GM21381 (cell line): ENCODE measurements around the gene PARN.
"Not testable (repeated sequence)": the region's sequence is repeated elsewhere in the genome, so short reads cannot be mapped to it uniquely, and the experiment has no call there.

ENCODE experiments used
- ATAC-seq: cut with Tn5 transposase; IDR thresholded peaks from one replicate; pipeline ENCODE4 v1.9.1; 2021; ENCODE audit warnings: mild to moderate bottlenecking, moderate library complexity; ENCODE audit not compliant: unreplicated experiment

Gene PARN

DNA sequence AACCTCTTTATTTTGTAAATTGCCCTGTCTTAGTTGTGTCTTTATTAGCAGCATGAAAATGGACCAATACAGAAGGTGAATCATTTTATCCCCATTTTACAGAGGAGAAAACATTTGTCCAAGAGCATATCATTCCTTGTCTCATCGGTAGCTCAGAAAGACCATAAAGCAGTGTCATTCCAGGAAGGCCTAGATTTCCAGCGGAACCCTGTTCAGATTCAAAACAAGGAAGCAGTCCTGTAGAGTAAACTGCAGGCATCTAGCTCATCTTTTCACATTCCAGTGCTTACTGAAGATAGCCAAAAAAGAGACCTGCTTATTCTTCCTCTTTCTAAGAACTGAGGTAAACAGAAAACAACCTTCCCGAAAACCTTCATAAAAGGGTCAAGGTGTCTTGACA, 54.0 kb downstream of the PARN start:
- no peak for ATAC-seq

DNA sequence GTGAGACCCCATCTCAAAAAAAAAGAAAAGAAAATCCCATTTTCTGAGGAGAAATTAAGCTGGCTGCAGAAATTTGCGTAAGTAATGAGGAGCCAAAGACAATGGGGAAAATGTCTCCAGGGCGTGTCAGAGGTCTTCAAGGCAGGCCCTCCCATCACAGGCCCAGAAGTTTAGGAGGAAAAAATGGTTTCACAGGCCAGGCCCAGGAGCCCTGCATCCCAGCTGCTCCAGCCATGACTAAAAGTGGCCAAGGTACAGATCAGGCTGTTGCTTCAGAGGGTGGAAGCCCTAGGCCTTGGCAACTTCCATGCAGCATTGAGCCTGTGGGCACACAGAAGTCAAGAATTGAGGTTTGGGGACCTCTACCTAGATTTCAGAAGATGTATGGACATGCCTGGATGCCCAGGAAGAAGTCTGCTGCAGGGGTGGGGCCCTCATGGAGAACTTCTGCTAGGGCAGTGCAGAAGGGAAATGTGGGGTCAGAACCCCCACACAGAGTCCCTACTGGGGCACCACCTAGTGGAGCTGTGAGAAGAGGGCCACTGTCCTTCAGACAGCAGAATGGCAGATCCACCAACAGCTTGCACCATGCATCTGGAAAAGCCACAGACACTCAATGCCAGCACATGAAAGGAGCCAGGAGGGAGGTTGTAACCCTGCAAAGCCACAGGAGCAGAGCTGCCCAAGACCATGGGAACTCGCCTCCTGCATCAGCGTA, 55.2 kb downstream of the PARN start:
- ATAC-seq = not testable (repeated sequence)

DNA sequence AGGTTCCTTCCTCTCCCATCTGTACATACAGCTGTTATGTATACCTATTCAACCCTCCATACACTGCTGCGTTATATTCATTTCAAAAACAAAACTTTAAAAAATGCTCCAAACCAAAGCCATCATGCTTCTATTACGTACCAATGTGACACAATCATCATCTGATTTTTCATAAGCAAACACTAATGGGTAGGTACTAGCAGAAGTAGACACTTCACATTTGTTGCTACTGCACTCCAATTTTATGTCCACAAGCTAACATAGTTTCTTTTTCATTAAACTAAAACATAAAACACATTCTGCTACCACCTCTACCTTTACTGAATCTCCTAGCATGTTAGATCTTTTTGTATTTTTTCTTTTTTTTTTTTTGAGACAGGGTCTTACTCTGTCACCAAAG, 57.5 kb downstream of the PARN start:
- ATAC-seq = no peak

DNA sequence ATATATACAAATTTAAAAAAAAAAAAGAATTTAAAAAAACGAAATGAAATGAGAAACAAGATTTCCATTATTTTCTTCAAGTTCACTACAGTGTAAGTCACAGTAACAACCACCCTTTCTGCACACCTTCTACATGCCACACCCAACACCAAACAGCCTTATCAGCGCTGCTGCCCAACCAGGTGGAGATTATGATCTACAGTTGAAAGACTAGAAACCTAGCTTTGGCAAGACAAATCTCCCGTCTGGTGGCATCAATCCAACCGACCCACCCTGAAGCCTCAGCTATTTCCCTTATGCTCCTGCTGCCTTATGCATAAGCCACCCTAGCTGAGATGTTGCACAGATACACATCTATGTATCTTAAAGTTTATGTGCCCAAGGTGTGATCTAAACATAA, 60.8 kb downstream of the PARN start:
- no peak for ATAC-seq

DNA sequence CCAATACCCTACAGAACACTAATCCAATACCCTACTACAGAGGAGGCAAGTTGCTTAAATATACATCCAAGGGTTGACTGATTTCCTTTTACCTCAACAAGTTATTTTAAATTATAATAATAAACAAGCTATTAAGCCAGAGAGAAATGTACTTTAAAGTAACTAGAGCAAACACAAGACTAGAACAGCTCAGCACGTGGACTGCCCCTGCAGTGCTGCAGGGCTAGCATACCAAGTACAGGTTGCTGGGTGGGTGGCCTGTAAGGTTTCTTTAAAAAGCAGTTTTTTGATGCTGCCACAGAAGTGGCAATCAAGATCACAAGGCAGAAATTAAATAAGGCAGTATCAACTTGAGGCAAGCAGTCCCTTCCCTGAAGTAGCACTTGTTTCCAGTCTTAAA, 63.5 kb downstream of the PARN start:
- ATAC-seq = no peak

DNA sequence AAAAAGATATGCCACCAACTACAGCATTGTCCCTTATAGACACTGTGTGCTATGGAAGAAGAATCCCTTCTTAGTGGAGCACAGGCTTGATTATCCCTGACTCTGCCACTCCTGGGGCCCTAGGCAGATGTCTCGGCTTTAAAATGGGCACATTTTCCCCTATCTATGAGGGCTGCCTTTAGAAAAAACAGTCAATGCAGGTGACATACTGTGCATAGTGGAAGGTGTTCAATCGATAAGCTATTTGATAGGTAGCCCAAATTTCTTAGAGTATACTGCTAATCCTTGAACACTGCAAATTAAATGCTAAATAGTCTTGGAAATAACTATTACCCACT, 64.4 kb downstream of the PARN start:
- no peak for ATAC-seq

DNA sequence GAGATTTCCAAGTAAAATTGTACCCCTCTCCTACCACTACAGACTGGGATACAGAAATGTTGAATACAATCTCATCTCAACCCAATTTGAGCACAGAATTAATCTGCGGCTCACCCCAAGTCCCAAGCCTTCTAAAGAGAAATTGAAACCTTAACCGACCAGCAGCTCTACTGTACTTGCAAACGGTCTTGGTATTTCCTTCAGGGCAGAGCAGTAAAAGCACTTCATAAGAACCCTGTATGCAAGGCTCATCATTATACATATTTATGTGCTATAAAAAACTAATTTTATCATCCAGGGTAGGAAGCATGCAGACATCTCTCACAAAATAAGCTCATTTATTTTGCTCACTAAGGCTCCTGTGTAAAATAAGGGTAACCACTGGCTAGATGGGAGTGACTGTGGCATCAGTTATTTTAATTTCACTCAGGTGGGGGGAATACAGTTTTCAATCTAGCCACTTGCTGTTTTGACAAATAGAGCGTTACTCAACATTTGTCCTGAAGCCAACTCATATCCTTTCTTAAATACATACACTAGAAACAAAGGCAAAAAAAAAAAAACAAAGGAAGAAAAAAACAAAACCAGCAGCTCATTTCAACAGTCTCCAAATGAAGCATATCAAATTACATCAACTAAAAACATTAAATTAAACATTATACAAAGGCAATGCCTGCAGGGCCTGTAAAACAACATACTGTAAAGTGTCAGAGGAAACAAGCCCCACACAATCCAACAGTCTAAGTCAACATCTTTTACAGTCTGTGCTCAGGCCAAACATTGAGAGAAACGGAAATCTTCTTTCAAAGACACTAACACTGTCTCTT, 65.0 kb downstream of the PARN start:
- ATAC-seq = no peak

DNA sequence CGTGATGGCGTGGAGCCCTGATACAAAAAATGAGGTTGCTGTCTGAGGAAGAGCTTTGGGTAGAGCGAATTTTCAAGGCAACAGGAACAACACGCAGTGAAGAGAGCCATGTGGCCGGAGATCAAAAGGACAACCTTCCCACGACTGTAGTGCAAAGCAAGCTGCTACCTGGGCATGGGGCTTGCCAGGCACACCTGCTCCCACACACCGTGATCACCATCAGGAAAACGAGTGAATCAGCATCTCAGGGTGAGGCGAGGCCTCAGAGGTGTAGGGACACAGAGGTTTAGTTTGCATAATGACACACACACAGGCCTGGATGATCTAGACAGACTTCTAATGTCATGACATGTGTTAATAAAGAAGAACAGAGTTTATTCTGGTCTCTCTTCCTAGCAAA, 65.7 kb downstream of the PARN start:
- ATAC-seq = no peak

DNA sequence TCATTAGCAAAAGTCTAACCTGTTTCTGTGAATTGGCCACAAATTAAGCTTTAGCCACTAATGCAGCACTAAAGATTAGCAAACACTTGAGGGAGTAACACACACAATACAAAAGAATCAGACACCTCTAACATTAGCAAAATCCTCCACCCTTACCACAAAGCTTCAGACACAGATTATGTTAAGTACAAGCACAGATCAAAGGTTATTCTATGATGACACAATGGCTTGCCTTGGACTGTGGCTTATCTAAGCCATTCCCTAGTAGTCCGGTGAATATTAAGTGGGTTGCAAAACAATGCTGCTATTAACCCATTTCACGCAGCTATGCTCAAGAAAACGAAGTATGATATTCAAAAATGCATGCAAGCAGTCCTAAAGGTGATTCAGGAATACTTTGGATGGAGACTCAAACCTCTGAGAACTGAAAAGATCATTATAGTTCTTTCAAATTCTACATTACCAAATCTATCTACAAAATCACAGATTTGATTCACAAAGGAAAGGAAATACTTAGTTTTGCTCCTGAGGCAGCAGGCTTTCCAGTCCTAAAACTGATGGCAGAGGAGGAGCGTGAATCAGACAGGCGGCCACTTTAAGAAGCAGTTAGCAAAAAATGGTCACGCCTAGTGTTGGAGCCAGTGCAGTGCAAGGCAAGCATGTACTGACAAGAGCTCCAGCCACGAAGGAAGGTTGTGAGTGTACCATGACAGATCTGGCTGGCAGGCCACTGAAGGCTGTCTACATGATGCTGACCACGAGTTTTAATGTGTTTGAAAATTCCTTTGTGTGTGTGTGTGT, 67.2 kb downstream of the PARN start:
- ATAC-seq = no peak

DNA sequence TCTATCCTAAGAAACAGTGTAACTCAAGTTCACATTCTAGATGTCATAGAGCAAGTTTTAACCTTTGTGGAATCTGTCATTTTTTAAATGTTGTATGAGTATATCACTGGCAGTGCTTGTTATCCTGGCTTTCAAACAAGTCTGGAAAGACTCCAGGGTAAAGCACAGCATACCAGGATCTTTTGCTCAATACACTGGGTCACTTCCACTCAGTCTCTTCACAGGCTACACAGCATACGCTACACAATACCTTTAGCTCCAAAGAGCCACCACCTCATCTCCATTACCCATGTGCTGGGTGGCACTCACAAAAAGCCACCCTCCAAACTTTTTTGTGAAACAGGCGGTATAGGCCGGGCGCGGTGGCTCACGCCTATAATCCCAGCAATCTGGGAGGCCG, 69.5 kb downstream of the PARN start:
- ATAC-seq = no peak

DNA sequence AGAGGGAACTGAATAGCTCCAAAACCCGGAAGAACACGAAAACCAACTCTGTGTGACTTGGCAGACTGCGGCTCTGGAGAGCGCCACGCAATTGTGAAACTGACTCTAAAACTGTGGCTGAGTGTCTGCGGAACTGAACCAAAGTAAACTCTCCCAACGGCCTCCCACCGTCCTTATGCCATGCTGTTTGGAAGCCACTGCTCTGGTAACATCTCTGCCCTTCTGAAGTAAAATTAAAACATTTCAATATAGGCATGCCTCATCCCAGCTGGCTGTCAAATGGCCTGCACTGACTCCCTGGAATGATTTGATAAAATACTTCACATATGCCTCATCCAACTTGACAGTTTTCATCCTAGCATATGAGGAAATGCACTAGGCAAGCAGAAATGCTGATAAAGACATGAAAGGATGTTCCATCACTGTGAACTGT, 70.2 kb downstream of the PARN start:
- ATAC-seq = no peak

DNA sequence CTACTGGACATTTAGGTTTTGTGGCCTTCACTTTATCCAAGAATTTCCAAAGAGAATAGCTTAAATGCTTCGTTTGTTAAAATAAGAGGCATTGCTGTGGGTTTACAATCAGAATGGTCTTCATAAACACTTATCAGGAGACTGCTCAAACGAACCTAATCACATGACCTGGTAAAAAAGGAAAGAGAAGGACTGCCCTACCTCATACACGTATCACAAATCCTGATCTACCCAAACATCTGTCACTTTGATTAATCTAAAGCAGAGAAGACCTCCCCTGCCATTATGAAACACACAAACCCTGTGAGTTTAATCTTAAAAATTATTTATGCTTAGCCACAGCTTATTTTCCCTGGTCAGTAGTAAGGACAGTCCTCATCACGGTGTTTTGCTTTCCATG, 76.6 kb downstream of the PARN start:
- no peak for ATAC-seq

DNA sequence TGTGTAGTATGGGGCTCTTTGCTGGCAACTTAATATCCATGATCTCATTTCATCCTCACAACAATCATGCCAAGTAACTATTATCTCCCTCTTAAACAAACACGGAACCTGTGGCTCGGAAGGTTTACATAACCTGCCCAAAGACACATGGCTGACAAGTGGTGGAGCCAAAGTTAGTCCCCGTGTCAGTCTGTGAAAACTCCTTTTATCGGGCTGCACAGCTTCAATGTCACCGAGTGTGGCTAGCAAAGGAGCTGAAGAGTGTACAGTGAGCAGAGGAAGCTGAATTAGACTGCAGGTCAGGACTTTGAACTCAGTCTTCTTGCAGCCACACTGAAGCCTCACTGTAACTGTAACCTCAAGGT, 80.3 kb downstream of the PARN start:
- ATAC-seq = no peak

DNA sequence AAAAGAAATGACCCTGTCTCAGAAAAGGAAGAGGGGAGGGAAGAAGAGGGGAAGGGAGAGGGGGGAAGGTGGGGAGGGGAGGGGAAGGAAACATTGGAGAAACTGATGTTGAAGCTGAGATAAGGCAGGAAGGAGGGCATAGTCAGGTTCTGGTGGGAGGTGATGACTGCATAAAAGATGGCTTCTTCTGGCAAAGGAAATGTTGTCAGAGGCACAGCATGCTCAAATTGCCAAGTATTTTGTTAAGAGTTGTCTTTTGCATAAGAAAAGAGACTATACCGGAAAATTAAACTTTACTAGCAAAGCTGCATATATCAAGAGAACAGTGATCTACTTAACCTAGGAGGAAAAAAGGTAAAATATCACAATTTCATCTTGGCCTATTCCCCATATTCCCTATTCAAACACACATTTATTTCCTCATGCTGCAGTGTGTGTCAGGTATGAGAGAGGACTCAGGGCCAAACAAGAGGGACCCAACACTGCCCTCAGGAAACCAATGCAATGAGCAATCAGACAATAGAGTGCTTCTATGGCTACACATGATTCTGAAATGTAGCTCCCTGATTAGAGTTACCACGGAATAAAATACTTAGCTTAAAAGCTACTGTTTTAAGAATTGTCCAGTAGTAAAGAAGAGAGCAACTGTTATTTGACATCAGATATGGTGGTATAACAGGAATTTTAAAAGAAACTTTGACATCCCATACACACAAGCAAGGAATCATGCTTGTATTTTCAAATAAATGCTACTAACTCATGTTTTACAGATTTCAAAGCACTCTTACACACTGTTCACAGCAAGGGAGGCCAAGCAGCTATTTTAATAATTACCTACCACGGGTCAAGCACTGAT, 80.9 kb downstream of the PARN start:
- no peak for ATAC-seq

DNA sequence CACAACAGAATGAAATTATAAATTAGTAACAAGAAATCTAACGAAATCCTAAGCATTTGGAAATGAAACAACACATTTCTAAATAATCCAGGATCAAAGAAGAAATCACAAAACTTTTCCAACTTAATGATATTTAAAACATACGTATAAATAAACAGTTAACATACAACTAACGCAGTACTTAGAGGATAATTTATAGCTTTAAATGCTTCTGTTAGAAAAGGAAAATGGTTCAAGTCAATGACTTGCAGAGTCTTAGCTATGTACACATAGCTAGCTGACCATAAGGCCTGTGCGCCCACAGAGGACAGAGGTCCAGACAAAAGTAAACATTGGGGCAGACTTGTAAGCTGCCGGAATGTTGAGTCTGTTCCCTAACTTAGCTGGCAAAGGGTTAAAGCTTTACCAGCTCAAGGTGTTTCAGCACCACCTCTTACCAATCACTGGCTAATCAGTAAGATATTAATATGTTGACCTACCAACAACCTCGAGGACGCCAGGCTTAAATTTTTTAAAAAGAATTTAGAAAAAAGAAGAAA, 84.6 kb downstream of the PARN start:
- no peak for ATAC-seq

DNA sequence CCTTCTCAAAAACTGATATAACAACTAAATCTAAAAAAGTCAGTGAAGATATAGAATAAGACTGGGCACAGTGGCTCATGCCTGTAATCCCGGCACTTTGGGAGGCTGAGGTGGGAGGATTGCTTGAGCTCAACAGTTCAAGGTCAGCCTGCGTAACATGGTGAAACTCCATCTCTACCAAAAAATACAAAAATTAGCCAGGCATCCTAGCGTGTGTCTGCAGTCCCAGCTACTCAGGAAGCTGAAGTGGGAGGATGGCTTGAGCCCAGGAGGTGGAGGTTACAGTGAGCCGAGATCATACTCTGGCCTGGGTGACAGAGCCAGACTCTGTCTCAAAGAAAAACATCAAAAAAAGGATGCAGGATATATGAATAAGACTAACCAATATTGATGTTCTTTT, 85.2 kb downstream of the PARN start:
- ATAC-seq = not testable (repeated sequence)

DNA sequence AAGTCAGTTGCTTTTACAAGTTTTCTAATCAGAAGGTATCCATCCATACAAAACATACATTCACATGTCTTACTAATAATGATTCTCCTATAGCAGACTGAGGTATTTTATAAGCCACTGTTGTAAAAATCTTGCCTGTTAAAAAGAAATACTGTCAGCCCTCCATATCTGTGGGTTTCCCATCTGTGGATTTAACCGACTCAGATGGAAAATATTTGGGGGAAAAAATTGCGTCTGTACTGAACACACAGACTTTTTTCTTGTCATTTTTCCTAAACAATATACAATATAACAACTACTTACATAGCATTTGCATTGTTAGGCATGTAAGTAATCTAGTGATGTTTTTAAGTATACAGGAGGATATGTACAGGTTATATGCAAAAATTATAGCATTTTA, 90.4 kb downstream of the PARN start:
- no peak for ATAC-seq

DNA sequence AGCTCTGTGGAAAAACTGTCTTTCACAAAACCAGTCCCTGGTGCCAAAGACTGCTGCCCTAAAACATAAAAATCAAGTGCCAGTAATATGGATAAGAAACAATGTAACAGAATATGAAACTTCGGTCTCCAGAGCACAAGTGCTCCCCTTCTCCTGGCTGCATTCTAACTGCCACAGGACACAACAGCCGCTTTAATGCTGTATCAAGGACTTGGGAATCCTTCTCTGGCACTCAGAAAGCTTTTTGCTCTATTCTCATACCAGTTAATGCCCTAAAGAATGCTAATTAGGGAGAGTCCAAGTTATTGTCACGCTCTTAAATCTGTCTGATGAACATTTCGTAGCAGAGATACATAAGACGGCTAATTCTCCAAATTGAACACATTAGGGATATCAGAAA, 90.9 kb downstream of the PARN start:
- no peak for ATAC-seq

DNA sequence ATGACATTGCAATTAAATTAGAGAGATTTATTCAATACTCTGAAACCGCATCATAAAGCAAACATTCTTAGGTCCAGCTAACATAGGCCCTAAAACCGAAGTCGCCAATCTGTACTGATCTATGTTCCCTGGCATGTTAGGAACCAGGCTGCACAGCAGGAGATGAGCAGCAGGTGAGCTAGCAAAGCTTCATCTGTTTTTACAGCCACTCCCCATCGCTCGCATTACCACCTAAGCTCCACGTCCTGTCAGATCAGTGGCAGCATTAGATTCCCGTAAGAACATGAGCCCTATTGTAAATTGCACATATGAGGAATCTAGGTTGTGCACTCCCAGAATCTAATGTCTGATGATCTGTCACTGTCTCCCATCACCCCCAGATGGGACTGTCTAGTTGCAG, 91.5 kb downstream of the PARN start:
- no peak for ATAC-seq

DNA sequence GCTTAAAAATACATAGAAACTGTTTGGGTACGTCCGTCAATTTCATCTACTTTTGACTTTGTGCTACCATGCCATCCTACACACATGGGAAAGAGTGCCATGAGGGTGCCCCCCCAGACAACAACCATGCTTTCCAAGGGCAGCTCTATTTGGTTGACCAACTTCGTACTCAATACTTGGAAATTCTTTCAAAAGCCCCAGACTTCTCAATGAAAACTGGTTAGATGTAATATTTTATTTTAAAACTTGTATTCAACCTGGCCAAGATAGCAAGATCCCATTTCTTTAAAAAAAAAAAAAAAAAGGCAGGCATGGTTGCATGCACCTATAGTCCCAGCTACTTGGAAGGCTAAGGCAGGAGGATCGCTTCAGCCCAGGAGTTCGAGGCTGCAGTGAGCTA, 98.4 kb downstream of the PARN start:
- no peak for ATAC-seq

DNA sequence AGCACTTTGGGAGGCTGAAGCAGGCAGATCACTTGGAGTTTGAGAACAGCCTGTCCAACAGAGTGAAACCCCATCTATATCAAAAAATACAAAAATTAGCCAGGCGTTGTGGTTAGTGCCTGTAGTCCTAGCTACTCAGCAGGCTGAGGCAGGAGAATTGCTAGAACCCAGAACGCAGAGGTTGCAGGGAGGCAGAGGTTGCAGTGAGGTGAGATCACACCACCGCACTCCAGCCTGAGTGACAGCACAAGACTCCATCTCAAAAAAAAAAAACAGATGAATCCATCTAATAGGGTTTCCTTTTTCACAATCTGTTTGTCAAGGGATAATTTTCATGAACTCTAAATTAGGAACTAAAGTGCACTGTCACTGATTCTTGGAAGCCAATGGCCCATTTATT, 99.0 kb downstream of the PARN start:
- ATAC-seq = no peak
